Epithelial cell of proximal tubule (primary cell): ENCODE measurements around the gene FKBP7. TPM values are rescaled to one million over a fixed set of nuclear protein-coding genes. Genes with fewer than 3 reads are reported as not detected.
"Not testable (repeated sequence)": the region's sequence is repeated elsewhere in the genome, so short reads cannot be mapped to it uniquely, and the experiment has no call there.

Experiments used
- DNase-seq: peaks from one replicate; pipeline ENCODE4 v3.0.0-alpha.2; 2011; ENCODE audit warnings: low read depth
- H3K4me3 ChIP-seq: 2 replicates; pipeline ENCODE4 v1.5.1; 2011; ENCODE audit warnings: low read depth, mild to moderate bottlenecking, low read length
- CTCF ChIP-seq: conservative IDR thresholded peaks from 2 replicates; pipeline ENCODE4 v1.5.1; 2012; ENCODE audit warnings: low read depth, mild to moderate bottlenecking, low read length
- total RNA-seq: library from RNA; depleted of rRNA; stranded (reverse); fragments of >200 nt; gene quantifications from 2 replicates; pipeline ENCODE4 v1.2.3, GENCODE V29; 2015

Gene FKBP7
- total RNA-seq, result 9.5 and 16.2 TPM in 2 replicates

- DNase-seq, result no peak
- TF ChIP-seq CTCF, result peak; percentile 62
- H3K4me3 ChIP-seq, result peak within 1 kb of the TSS; percentile 72
Observed at GRCh38 chr2:178478439-178479274, at the start of gene FKBP7. Gene FKBP7, minus strand, starts transcription at chr2:178478600. Its CDS starts 101 bp downstream, at chr2:178478499.

GRCh38 chr2:178527592-178527991, 49.2 kb upstream of the FKBP7 start:
- no peak for TF ChIP-seq CTCF
- no peak for DNase-seq
- H3K4me3 ChIP-seq, result no peak overlapping the region

GRCh38 chr2:178526256-178526655, 47.9 kb upstream of the FKBP7 start:
- no peak for DNase-seq
- TF ChIP-seq CTCF, result no peak
- H3K4me3 ChIP-seq, result no peak overlapping the region

GRCh38 chr2:178525460-178525859, 47.1 kb upstream of the FKBP7 start:
- DNase-seq, H3K4me3 ChIP-seq: not testable (repeated sequence)

GRCh38 chr2:178525010-178525409, 46.6 kb upstream of the FKBP7 start:
- not testable (repeated sequence) for H3K4me3 ChIP-seq, DNase-seq

GRCh38 chr2:178523596-178524134, 45.3 kb upstream of the FKBP7 start:
- no peak for DNase-seq
- peak overlapping the region; percentile 79 for H3K4me3 ChIP-seq
- TF ChIP-seq CTCF, result no peak

- TF ChIP-seq CTCF, result peak; percentile 85
- peak overlapping the region; percentile 79 for H3K4me3 ChIP-seq
- DNase-seq, result peak; percentile 29
Observed at GRCh38 chr2:178522950-178523595, 44.7 kb upstream of the FKBP7 start.
